ENCODE measurements around the gene DNAJA3.

Gene DNAJA3

DNA sequence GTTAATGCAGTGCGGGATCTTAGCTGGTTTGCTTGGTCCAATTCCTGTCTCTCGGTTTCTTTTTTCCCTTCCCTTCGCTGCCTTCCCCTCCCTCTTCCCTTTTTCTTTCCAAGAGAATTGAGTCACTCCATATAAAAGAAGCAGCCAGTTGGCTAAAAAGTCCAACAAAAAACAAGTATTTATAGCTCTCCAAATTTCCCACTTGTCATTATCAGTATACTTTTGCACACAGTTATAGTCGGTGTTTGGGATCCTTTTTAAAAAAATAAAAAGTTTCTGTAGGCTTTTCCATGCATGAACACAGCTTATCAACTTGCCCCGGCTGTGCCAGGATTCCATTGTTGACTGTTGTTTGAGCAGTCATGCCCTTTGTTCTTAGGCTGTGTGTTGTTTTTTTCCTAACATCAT is 75.4 kb downstream of the DNAJA3 start:
- TF ChIP-seq, protein P1, sequence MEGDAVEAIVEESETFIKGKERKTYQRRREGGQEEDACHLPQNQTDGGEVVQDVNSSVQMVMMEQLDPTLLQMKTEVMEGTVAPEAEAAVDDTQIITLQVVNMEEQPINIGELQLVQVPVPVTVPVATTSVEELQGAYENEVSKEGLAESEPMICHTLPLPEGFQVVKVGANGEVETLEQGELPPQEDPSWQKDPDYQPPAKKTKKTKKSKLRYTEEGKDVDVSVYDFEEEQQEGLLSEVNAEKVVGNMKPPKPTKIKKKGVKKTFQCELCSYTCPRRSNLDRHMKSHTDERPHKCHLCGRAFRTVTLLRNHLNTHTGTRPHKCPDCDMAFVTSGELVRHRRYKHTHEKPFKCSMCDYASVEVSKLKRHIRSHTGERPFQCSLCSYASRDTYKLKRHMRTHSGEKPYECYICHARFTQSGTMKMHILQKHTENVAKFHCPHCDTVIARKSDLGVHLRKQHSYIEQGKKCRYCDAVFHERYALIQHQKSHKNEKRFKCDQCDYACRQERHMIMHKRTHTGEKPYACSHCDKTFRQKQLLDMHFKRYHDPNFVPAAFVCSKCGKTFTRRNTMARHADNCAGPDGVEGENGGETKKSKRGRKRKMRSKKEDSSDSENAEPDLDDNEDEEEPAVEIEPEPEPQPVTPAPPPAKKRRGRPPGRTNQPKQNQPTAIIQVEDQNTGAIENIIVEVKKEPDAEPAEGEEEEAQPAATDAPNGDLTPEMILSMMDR (IDR thresholded peaks at IDR 0.05; ENCODE audit: borderline replicate concordance, insufficient read depth, low read depth, low read length), result no peak
- no peak overlapping the region for H3K4me3 ChIP-seq (ENCODE audit: low read depth, low read length)

DNA sequence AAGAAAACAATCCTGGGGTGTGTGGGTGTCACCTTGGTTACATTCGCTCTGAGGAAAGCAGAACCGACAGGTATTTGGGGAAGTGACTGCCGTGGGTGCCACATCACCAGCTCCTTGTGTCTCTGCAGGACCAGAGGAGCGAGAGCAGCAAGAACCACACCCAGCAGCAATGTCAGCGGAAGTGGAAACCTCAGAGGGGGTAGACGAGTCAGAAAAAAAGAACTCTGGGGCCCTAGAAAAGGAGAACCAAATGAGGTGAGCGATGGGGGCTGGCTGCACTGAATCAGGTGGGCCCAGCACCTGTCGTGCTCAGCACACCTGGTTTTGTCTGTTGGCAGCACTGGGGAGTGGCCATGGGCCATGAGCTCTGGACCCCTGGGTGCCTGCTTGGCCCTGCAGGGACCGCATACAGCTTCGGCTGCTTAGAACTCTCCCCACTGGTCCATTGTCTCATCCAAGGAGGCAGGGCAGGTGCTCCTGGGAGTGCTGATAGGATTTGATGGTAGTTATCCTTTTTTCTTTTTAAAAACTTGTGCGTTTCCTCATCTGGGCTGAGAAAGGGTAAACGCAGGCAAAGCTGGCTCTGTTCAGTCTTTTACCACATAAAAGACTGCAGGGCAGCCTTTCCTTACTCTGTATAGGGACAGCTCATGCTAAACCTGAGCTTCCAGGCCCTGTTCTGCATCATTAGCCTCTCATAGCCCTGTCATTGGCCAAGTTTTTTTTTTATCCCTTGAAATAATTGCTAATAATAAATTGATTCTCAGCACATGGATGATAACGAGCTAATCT is 79.9 kb downstream of the DNAJA3 start:
- TF ChIP-seq, protein P1 (IDR thresholded peaks at IDR 0.05; ENCODE audit: borderline replicate concordance, insufficient read depth, low read depth, low read length), result no peak
- no peak overlapping the region for H3K4me3 ChIP-seq (ENCODE audit: low read depth, low read length)
